Gastrocnemius medialis (tissue), 4 donors: ENCODE data around the gene FBLN2. TPM values are rescaled to one million over a fixed set of nuclear protein-coding genes. Genes with fewer than 3 reads are reported as not detected.

ENCODE experiments used
- ATAC-seq, 2 donors: fragments of 150-250 bp; one replicate each; pipeline ENCODE4 v1.9.1; 2016
- DNase-seq, 2 donors: peaks; one replicate each; pipeline ENCODE4 v3.0.0-alpha.2; 2019
- H3K27ac ChIP-seq, 4 donors: fragments of 200-600 bp; sonication (generic); 1 replicate in 1 of 4; 2 replicates in 3 of 4; pipeline ENCODE4 v1.5.1; 2016 to 2018; ENCODE audit warnings: mild to moderate bottlenecking in 2 of 4, moderate library complexity in 1 of 4
- H3K27me3 ChIP-seq, 3 donors: fragments of 200-600 bp; sonication (generic) in 2 of 3; 1 replicate in 1 of 3; 2 replicates in 2 of 3; pipeline versions ENCODE4 v1.5.1 to v1.6.0; 2016 to 2019; ENCODE audit warnings: mild to moderate bottlenecking in 1 of 3, moderate library complexity in 1 of 3
- H3K36me3 ChIP-seq, 2 donors: fragments of 200-600 bp; sonication (generic) in 1 of 2; one replicate each; pipeline ENCODE4 v1.5.1; 2017 to 2018
- H3K4me1 ChIP-seq, 2 donors: fragments of 200-600 bp; sonication (generic) in 1 of 2; one replicate each; pipeline ENCODE4 v1.5.1; 2016 to 2017; ENCODE audit warnings: mild to moderate bottlenecking in 2 of 2
- H3K4me3 ChIP-seq, 4 donors: fragments of 200-600 bp; sonication (generic) in 3 of 4; 1 replicate in 1 of 4; 2 replicates in 3 of 4; pipeline ENCODE4 v1.5.1; 2016 to 2019; ENCODE audit warnings: mild to moderate bottlenecking in 2 of 4
- H3K9me3 ChIP-seq, 3 donors: fragments of 200-600 bp; sonication (generic) in 2 of 3; 1 replicate in 1 of 3; 2 replicates in 2 of 3; pipeline ENCODE4 v1.5.1; 2016 to 2019
- POLR2A ChIP-seq, 2 donors: fragments of 450-650 bp; IDR thresholded peaks; one replicate each; pipeline ENCODE4 v1.6.1; 2017; ENCODE audit warnings: antibody characterized with exemption in 2 of 2, mild to moderate bottlenecking in 2 of 2, moderate library complexity in 2 of 2
- in situ Hi-C, 4 donors: fragments of 200-750 bp; cut with MboI; loops; one replicate each; pipeline versions ENCODE4 v1.15.0 to v1.8.0; 2017; ENCODE audit warnings: low sequenced_read_pairs in 4 of 4
- intact Hi-C: fragments of 100-400 bp; cut with DNase I; formaldehyde crosslinking; loops from one replicate; pipeline ENCODE4 v1.15.1; 2023; ENCODE audit warnings: low total_unique reads
- total RNA-seq, 4 donors: library from RNA; depleted of rRNA; stranded (reverse); fragments of >200 nt; gene quantifications; one replicate each; pipeline versions ENCODE4 v1.1.0 to v1.2.3, GENCODE V29; 2016
- TF ChIP-seq, protein P1 (sequence below), 5 experiments: fragments of 450-650 bp in 3 of 5; fragments of 200-600 bp in 2 of 5; sonication (generic) in 2 of 5; IDR thresholded peaks in 4 of 5; conservative IDR thresholded peaks in 1 of 5; 1 replicate in 4 of 5; 2 replicates in 1 of 5; pipeline ENCODE4 v1.5.1; 2016 to 2019; ENCODE audit warnings: antibody characterized with exemption in 5 of 5, mild to moderate bottlenecking in 3 of 5, moderate library complexity in 3 of 5

FBLN2 gene
- total RNA-seq, 4 donors from 2014 or later = 28.9 to 45.7 (median 34.0) TPM

DNA sequence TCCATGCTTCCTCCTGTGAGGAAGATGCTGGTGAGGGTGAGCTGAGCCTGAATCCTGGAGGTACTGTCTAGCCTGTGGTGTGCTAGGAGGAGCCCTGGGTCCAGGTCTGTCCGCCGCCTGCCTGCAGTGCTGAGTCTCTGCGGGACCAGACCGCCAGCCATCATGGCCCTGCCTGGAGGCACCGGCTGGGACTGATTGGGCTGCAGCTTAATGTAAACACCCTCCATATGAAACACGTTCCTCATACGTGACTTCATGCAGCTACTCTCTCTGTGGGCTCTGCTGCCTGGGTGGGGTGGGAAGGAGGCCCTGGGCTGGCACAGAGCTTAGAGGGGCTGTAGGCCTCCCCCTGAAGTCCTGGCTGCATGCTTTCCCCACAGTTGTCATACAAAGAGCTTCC, 67.4 kb downstream of the FBLN2 start:
- H3K36me3 ChIP-seq = no peaks in the 10 kb centered on the region
- in situ Hi-C loops = no loop called here

DNA sequence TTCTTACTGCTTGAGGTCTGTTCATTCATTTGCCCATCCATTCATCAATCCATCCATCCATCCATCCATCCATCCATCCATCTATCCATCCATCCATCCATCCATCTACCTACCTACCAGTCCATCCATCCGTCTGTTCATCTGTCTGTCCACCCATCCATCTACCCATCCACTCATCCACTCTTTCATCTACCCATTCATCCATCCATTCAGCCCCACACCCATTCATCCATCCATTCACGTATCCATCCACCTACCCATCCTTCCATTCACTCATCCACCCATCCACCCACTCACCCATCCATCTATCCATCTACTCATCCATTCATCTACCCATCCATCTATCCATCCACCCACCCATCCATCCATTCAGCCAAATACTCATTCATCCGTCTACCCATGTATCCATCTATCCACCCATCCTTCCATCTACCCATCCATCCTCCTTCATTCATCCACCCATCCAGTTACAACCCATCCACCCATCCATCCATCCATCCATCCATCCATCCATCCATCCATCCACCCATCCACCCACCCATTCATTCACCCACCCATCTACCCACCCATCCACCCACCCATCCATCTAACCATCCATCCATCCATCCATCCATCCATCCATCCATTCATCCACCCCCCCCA, 68.3 kb downstream of the FBLN2 start:
- Histone ChIP-seq H3K4me1 (no peaks in the 10 kb centered on the region), H3K27me3 (no peaks in the 10 kb centered on the region), H3K27ac (no peak overlapping the region), H3K36me3 (no peaks in the 10 kb centered on the region), H3K4me3 (no peak overlapping the region), H3K9me3 (no peaks in the 10 kb centered on the region)
- DNase-seq (no peak), ATAC-seq (no peak)
- in situ Hi-C loops = no loop called here
- TF ChIP-seq, protein P1, sequence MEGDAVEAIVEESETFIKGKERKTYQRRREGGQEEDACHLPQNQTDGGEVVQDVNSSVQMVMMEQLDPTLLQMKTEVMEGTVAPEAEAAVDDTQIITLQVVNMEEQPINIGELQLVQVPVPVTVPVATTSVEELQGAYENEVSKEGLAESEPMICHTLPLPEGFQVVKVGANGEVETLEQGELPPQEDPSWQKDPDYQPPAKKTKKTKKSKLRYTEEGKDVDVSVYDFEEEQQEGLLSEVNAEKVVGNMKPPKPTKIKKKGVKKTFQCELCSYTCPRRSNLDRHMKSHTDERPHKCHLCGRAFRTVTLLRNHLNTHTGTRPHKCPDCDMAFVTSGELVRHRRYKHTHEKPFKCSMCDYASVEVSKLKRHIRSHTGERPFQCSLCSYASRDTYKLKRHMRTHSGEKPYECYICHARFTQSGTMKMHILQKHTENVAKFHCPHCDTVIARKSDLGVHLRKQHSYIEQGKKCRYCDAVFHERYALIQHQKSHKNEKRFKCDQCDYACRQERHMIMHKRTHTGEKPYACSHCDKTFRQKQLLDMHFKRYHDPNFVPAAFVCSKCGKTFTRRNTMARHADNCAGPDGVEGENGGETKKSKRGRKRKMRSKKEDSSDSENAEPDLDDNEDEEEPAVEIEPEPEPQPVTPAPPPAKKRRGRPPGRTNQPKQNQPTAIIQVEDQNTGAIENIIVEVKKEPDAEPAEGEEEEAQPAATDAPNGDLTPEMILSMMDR (IDR thresholded peaks at IDR 0.05 in 4 of 5, conservative IDR thresholded peaks at IDR 0.05 in 1 of 5) = no peak
- no peak for TF ChIP-seq POLR2A (IDR thresholded peaks at IDR 0.05)
- intact Hi-C loops = no loop called here

More for the DNA sequence above, 67.4 kb downstream of the FBLN2 start:
- Histone ChIP-seq H3K27ac (no peak overlapping the region), H3K27me3 (no peaks in the 10 kb centered on the region), H3K4me1 (no peaks in the 10 kb centered on the region), H3K4me3 (no peak overlapping the region), H3K9me3 (no peaks in the 10 kb centered on the region)
- DNase-seq (no peak), ATAC-seq (no peak)
- no peak for TF ChIP-seq POLR2A (IDR thresholded peaks at IDR 0.05)
- TF ChIP-seq, protein P1 (IDR thresholded peaks at IDR 0.05 in 4 of 5, conservative IDR thresholded peaks at IDR 0.05 in 1 of 5) = no peak
- intact Hi-C loops = no loop called here

DNA sequence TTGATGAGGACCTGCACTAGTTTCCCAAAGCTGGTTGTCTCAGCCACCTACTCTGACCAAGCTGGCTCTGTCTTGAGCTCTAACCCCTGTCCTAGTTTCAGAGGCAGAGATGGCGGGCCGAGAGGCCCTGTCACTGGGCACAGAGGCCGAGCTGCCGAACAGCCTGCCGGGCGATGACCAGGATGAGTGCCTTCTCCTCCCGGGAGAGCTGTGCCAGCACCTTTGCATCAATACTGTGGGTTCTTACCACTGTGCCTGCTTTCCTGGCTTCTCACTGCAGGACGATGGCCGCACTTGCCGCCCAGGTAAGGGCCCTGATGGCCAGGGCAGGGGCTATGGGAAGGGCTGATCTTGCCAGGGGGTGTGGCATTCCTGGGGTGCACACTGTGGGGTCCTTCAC, 69.1 kb downstream of the FBLN2 start:
- intact Hi-C loops = no loop called here
- DNase-seq = no peak
- H3K4me1 ChIP-seq = no peaks in the 10 kb centered on the region
- no peak overlapping the region for H3K27ac ChIP-seq
- H3K4me3 ChIP-seq = no peak overlapping the region
- H3K36me3 ChIP-seq = no peaks in the 10 kb centered on the region
- TF ChIP-seq, protein P1 (IDR thresholded peaks at IDR 0.05 in 4 of 5, conservative IDR thresholded peaks at IDR 0.05 in 1 of 5) = no peak
- no peak for TF ChIP-seq POLR2A (IDR thresholded peaks at IDR 0.05)
- H3K27me3 ChIP-seq = no peaks in the 10 kb centered on the region
- no peak for ATAC-seq
- in situ Hi-C loops = no loop called here
- H3K9me3 ChIP-seq = no peaks in the 10 kb centered on the region

DNA sequence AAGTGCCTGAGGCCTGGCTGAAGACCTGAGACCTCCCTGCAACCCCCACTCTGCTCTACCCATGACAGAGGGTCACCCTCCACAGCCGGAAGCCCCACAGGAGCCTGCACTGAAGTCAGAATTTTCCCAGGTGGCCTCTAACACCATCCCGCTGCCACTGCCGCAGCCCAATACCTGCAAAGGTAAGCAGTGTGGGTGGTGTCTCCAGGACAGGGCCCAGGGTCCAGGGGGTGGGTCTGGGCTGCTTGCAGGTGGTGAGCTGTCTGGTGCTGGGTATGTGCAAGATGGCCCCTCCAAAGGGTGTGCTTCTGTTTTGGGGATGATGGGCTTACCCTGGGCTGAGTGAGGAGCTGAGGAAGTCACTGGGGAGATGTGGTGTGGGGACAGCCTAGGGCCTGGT, 69.9 kb downstream of the FBLN2 start:
- Histone ChIP-seq H3K4me3 (no peak overlapping the region), H3K27me3 (no peaks in the 10 kb centered on the region), H3K27ac (no peak overlapping the region), H3K4me1 (no peaks in the 10 kb centered on the region), H3K9me3 (no peaks in the 10 kb centered on the region), H3K36me3 (no peaks in the 10 kb centered on the region)
- in situ Hi-C loops (no loop called here), intact Hi-C loops (no loop called here)
- DNase-seq (no peak), ATAC-seq (no peak)
- TF ChIP-seq, protein P1 (IDR thresholded peaks at IDR 0.05 in 4 of 5, conservative IDR thresholded peaks at IDR 0.05 in 1 of 5) = no peak
- TF ChIP-seq POLR2A (IDR thresholded peaks at IDR 0.05) = no peak
